ENCODE results near the gene SLC26A1.

DNA sequence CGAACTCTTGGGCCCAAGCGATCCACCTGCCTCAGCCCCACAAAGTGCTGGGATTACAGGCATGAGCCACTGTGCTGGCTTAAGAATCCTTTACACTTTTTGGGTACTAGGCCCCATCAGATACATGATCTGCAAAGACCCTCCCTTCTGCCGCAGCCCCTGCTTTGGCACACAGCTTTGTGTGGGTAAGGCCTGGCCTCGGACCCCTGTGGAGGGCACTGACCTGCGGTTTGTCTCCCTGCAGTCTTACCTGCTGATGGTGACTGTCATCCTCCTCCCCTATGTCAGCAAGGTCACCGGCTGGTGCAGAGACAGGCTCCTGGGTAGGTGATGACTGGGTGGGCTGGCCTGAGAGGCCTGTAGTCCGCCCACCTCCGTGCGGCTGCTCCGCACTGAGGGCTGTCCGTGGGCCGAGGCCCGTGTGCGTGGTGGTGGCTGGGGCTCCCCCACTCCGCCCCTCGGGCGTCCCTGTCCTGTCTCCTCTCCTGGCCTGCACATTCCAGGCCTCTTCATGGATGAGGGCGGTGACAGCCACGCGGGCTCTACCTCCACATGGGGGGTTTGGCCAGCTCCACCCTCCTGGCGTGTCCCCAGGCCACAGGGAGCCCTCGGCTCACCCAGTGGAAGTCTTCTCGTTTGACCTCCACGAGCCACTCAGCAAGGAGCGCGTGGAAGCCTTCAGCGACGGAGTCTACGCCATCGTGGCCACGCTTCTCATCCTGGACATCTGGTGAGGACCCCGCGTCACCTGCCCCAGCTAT is 37.9 kb downstream of the SLC26A1 start:
- TF ChIP-seq, protein P1, sequence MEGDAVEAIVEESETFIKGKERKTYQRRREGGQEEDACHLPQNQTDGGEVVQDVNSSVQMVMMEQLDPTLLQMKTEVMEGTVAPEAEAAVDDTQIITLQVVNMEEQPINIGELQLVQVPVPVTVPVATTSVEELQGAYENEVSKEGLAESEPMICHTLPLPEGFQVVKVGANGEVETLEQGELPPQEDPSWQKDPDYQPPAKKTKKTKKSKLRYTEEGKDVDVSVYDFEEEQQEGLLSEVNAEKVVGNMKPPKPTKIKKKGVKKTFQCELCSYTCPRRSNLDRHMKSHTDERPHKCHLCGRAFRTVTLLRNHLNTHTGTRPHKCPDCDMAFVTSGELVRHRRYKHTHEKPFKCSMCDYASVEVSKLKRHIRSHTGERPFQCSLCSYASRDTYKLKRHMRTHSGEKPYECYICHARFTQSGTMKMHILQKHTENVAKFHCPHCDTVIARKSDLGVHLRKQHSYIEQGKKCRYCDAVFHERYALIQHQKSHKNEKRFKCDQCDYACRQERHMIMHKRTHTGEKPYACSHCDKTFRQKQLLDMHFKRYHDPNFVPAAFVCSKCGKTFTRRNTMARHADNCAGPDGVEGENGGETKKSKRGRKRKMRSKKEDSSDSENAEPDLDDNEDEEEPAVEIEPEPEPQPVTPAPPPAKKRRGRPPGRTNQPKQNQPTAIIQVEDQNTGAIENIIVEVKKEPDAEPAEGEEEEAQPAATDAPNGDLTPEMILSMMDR (conservative IDR thresholded peaks at IDR 0.05), result no peak
- TF ChIP-seq EZH2 (IDR thresholded peaks at IDR 0.05; ENCODE audit: low read depth), result no peak
